Stimulated activated CD8-positive, alpha-beta memory T cell treated with anti-CD3 and anti-CD28 coated beads, Interleukin-4, amount 100 ng/mL, for 1 hour (primary cell): ENCODE results near the gene SIX6.
"Not testable (repeated sequence)": the region's sequence is repeated elsewhere in the genome, so short reads cannot be mapped to it uniquely, and the experiment has no call there.

Experiments
- DNase-seq, 2 donors: peaks; one replicate each; pipeline ENCODE4 v3.0.0-alpha.2; 2020; ENCODE audit warnings: low read depth in 2 of 2, low spot score in 1 of 2

SIX6 gene

GRCh38 chr14:60508707-60509437 lies at the start of gene SIX6:
TSS of gene SIX6 (plus strand) at chr14:60509146. CDS start at chr14:60509399, 253 bp downstream.
- no peak for DNase-seq

GRCh38 chr14:60480248-60480647 lies 28.7 kb upstream of the SIX6 start:
- DNase-seq = not testable (repeated sequence)

GRCh38 chr14:60482743-60483142 lies 26.2 kb upstream of the SIX6 start:
- DNase-seq = no peak

- no peak for DNase-seq
Measured at GRCh38 chr14:60485057-60485597, 23.8 kb upstream of the SIX6 start.

GRCh38 chr14:60485598-60486251 lies 23.2 kb upstream of the SIX6 start, which contains the start of gene C14orf39:
TSS of gene C14orf39 (minus strand) at chr14:60486063. CDS start at chr14:60485078, 985 bp downstream.
- no peak for DNase-seq

GRCh38 chr14:60487211-60487610 lies 21.7 kb upstream of the SIX6 start:
- DNase-seq = no peak

- DNase-seq = no peak
Measured at GRCh38 chr14:60488175-60488574, 20.8 kb upstream of the SIX6 start.

- DNase-seq = no peak
Measured at GRCh38 chr14:60490270-60490669, 18.7 kb upstream of the SIX6 start.

GRCh38 chr14:60495946-60496345 lies 13.0 kb upstream of the SIX6 start:
- DNase-seq = no peak

GRCh38 chr14:60502541-60502940 lies 6.4 kb upstream of the SIX6 start:
- no peak for DNase-seq

GRCh38 chr14:60505448-60505847 lies 3.5 kb upstream of the SIX6 start:
- no peak for DNase-seq

- no peak for DNase-seq
Measured at GRCh38 chr14:60506010-60506409, 2.9 kb upstream of the SIX6 start.

- DNase-seq = no peak
Measured at GRCh38 chr14:60506462-60506984, 2.4 kb upstream of the SIX6 start.

- DNase-seq = no peak
Measured at GRCh38 chr14:60506985-60507829, 1.7 kb upstream of the SIX6 start.

- no peak for DNase-seq
Measured at GRCh38 chr14:60508363-60508706, 611 bp upstream of the SIX6 start.

- no peak for DNase-seq
Measured at GRCh38 chr14:60509438-60510253, 700 bp downstream of the SIX6 start.

- DNase-seq = no peak
Measured at GRCh38 chr14:60510254-60510950, 1.5 kb downstream of the SIX6 start.

- DNase-seq = no peak
Measured at GRCh38 chr14:60510951-60511599, 2.1 kb downstream of the SIX6 start.

GRCh38 chr14:60512126-60512525 lies 3.2 kb downstream of the SIX6 start:
- no peak for DNase-seq
